ENCODE measurements around the gene AMD1. TPM values are rescaled to one million over a fixed set of nuclear protein-coding genes. Genes with fewer than 3 reads are reported as not detected.
A peak's percentile ranks its signal among the peaks of the same experiment; 100 is the strongest.
"Not testable (repeated sequence)": the region's sequence is repeated elsewhere in the genome, so short reads cannot be mapped to it uniquely, and the experiment has no call there.

AMD1 gene
- 100 to 1,000 TPM in 1 of 2 donors, 10 to 100 TPM in 1; 49.5 to 120 TPM for total RNA-seq

DNA sequence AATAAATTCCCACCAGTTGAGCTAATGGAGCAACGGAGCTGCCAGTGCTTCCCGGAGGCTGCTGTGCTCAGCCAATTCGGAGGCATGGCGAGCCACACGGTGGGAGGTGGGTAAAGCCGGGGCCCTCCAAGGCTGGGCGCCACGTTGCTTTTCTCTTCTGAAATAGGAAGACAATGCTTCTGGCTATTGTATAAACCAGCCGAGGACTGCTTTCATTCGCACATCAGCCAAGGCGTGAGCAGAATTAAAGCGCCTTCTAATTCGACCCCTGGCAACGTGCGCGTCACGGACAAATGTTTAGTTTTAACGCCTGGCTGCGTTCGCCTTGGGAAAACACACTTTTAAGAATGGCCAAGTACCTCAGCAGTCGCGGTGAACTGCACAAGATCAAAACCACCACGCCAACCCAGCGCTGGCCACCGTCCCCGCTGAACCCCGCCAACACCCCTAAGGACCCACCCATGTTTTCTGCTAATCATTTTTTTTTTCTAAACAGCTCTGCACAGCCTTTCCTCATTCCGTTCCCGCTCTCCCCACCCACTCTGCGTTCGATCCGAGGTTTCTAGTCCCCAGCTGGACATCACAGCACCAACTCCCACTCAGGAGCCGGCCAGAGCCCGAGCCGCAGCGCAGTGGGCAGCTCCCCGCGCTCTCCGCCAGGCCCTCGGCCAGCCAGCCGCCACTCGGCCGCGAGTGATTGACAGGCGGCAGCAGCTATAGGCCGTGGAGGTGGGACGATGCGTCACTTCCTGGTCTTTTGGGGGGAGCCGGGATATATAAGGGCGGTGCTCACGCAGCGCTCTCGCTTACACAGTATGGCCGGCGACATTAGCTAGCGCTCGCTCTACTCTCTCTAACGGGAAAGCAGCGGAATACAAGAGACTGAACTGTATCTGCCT, at the start of gene AMD1:
TSS of gene AMD1 (plus strand) at position 805 of the 899 bp plus-strand sequence. CDS start 321 bp downstream, outside the sequence.
- Histone ChIP-seq H3K4me1 (ENCODE audit: control insufficient read depth in 1 of 2, low read depth in 2 of 2) (peaks cover 13 to 33% of the 10 kb centered on the region in 2 donors), H3K27me3 (replicated peaks; ENCODE audit: insufficient read depth) (no peaks in the 10 kb centered on the region), H3K4me3 (peak within 1 kb of the TSS; percentile 93), H3K36me3 (no peaks in the 10 kb centered on the region), H3K27ac (peak within 1 kb of the TSS; percentile 90 to 93), H3K9me3 (no peaks in the 10 kb centered on the region)
- ATAC-seq (ENCODE audit: insufficient number of reproducible peaks, low FRiP score, low read depth) (peak; percentile 83), DNase-seq (ENCODE audit: low spot score) (peak; percentile 96)
- TF ChIP-seq, protein P1, sequence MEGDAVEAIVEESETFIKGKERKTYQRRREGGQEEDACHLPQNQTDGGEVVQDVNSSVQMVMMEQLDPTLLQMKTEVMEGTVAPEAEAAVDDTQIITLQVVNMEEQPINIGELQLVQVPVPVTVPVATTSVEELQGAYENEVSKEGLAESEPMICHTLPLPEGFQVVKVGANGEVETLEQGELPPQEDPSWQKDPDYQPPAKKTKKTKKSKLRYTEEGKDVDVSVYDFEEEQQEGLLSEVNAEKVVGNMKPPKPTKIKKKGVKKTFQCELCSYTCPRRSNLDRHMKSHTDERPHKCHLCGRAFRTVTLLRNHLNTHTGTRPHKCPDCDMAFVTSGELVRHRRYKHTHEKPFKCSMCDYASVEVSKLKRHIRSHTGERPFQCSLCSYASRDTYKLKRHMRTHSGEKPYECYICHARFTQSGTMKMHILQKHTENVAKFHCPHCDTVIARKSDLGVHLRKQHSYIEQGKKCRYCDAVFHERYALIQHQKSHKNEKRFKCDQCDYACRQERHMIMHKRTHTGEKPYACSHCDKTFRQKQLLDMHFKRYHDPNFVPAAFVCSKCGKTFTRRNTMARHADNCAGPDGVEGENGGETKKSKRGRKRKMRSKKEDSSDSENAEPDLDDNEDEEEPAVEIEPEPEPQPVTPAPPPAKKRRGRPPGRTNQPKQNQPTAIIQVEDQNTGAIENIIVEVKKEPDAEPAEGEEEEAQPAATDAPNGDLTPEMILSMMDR (IDR thresholded peaks at IDR 0.05): no peak

GRCh38 chr6:110826236-110827129, 48.1 kb upstream of the AMD1 start:
- DNase-seq (ENCODE audit: low spot score): no peak
- H3K4me3 ChIP-seq: no peak overlapping the region
- no peaks in the 10 kb centered on the region for H3K9me3 ChIP-seq
- H3K27me3 ChIP-seq (replicated peaks; ENCODE audit: insufficient read depth): no peaks in the 10 kb centered on the region
- no peaks in the 10 kb centered on the region for H3K36me3 ChIP-seq
- ATAC-seq (ENCODE audit: insufficient number of reproducible peaks, low FRiP score, low read depth): no peak
- H3K27ac ChIP-seq: no peak overlapping the region
- H3K4me1 ChIP-seq (ENCODE audit: control insufficient read depth in 1 of 2, low read depth in 2 of 2): peaks cover 0 to 11% of the 10 kb centered on the region in 2 donors
- TF ChIP-seq, protein P1 (IDR thresholded peaks at IDR 0.05): no peak

GRCh38 chr6:110828396-110828795, 46.2 kb upstream of the AMD1 start:
- Histone ChIP-seq H3K27me3 (replicated peaks; ENCODE audit: insufficient read depth) (no peaks in the 10 kb centered on the region), H3K9me3 (no peaks in the 10 kb centered on the region), H3K4me3 (no peak overlapping the region), H3K36me3 (no peaks in the 10 kb centered on the region), H3K4me1 (ENCODE audit: control insufficient read depth in 1 of 2, low read depth in 2 of 2) (no peaks in the 10 kb centered on the region), H3K27ac (no peak overlapping the region)
- no peak for DNase-seq (ENCODE audit: low spot score)
- TF ChIP-seq, protein P1 (IDR thresholded peaks at IDR 0.05): no peak
- ATAC-seq (ENCODE audit: insufficient number of reproducible peaks, low FRiP score, low read depth): no peak

DNA sequence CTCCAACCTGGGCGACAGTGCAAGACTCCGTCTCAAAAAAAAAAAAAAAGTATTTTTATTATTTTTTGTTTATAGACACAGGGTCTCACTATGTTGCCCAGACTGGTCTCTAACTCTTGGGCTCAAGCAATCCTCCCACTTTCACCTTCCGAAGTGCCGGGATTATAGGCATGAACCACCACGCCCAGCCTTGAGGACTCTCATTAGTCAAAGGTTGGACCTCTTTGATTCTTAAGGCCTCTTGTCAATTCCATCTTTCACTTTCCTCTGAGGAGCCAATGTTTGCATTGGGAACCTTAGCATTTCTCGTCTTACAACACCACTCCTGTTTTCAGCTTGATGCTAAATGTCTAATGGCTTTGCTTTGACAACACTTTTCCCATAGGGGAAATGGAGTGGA, 43.2 kb upstream of the AMD1 start:
- Histone ChIP-seq H3K27ac (no peak overlapping the region), H3K9me3 (no peaks in the 10 kb centered on the region), H3K27me3 (replicated peaks; ENCODE audit: insufficient read depth) (no peaks in the 10 kb centered on the region), H3K36me3 (no peaks in the 10 kb centered on the region), H3K4me1 (ENCODE audit: control insufficient read depth in 1 of 2, low read depth in 2 of 2) (no peaks in the 10 kb centered on the region), H3K4me3 (no peak overlapping the region)
- ATAC-seq (ENCODE audit: insufficient number of reproducible peaks, low FRiP score, low read depth) (no peak), DNase-seq (ENCODE audit: low spot score) (no peak)
- TF ChIP-seq, protein P1 (IDR thresholded peaks at IDR 0.05): no peak

DNA sequence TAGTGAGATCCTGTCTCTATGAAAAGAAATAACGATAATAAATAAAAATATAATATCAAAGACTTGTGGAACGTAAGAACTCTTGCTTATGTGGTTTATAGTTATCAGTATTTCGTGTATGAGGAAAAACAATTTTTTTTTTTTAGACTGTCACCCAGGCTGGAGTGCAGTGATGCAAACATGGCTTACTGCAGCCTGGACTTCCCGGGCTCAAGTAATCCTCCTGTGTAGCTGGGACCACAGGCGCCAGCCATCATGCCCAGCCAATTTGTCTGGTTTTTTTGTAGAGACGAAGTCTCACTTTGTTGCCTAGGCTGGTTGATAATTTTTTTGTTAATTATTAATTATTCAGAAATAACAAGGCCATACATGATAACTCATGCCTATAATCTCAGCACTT, 40.8 kb upstream of the AMD1 start:
- ATAC-seq (ENCODE audit: insufficient number of reproducible peaks, low FRiP score, low read depth): no peak
- TF ChIP-seq, protein P1 (IDR thresholded peaks at IDR 0.05): no peak

DNA sequence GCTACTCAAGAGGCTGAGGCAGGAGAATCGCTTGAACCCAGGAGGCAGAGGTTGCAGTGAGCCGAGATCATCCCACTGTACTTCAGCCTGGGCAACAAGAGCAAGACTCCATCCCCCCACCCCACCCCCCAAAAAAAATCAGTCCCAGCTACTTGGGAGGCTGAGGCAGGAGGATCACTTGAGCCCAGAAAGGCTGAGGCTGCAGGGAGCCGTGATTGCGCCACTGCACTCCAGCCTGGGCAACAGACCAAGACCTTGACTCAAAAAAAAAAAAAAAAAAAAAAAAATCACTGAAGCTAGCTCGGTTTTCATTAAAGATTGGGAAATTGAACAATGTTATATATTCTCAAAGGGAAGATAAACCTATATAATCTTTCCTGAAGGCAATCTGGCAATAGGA, 38.8 kb upstream of the AMD1 start:
- H3K4me1 ChIP-seq (ENCODE audit: control insufficient read depth in 1 of 2, low read depth in 2 of 2); H3K27ac ChIP-seq; H3K27me3 ChIP-seq (replicated peaks; ENCODE audit: insufficient read depth); ATAC-seq (ENCODE audit: insufficient number of reproducible peaks, low FRiP score, low read depth); DNase-seq (ENCODE audit: low spot score); H3K36me3 ChIP-seq; H3K9me3 ChIP-seq; H3K4me3 ChIP-seq: not testable (repeated sequence)

More for the DNA sequence above, 40.8 kb upstream of the AMD1 start:
- Histone ChIP-seq H3K4me3 (no peak overlapping the region), H3K36me3 (no peaks in the 10 kb centered on the region), H3K4me1 (ENCODE audit: control insufficient read depth in 1 of 2, low read depth in 2 of 2) (no peaks in the 10 kb centered on the region), H3K27ac (no peak overlapping the region), H3K9me3 (no peaks in the 10 kb centered on the region), H3K27me3 (replicated peaks; ENCODE audit: insufficient read depth) (no peaks in the 10 kb centered on the region)
- DNase-seq (ENCODE audit: low spot score): no peak

Data from thoracic aorta (tissue), 2 donors.